ENCODE data around the gene DNAJC6.

DNA sequence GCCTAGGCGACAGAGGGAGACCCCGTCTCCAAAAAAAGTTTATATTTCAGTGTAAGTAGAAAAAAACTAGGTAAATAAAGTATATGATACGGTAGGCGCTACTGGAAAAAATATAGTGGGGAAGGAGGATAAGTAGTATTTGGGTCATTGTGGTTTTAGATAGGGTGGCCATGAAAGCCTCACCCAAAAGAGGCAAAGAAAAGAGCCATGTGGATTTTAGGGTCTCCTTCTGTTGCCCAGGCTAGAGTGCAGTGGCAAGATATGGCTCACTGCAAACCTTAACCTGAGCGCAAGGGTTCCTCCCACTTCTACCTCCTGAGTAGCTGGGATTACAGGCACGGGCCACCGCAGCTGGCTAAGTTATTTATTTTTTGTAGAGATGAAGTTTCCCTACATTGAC, 128.3 kb downstream of the DNAJC6 start:
- TF ChIP-seq, protein P1, sequence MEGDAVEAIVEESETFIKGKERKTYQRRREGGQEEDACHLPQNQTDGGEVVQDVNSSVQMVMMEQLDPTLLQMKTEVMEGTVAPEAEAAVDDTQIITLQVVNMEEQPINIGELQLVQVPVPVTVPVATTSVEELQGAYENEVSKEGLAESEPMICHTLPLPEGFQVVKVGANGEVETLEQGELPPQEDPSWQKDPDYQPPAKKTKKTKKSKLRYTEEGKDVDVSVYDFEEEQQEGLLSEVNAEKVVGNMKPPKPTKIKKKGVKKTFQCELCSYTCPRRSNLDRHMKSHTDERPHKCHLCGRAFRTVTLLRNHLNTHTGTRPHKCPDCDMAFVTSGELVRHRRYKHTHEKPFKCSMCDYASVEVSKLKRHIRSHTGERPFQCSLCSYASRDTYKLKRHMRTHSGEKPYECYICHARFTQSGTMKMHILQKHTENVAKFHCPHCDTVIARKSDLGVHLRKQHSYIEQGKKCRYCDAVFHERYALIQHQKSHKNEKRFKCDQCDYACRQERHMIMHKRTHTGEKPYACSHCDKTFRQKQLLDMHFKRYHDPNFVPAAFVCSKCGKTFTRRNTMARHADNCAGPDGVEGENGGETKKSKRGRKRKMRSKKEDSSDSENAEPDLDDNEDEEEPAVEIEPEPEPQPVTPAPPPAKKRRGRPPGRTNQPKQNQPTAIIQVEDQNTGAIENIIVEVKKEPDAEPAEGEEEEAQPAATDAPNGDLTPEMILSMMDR (IDR thresholded peaks at IDR 0.05 in 4 of 5, conservative IDR thresholded peaks at IDR 0.05 in 1 of 5), result no peak
- TF ChIP-seq POLR2A (IDR thresholded peaks at IDR 0.05), result no peak
